Cardiac muscle cell (in vitro differentiated cells and primary cell): Measurements from ENCODE around the gene CORO7. TPM values are rescaled to one million over a fixed set of nuclear protein-coding genes. Genes with fewer than 3 reads are reported as not detected.

Experiments
- DNase-seq, 2 donors: peaks; one replicate each; pipeline versions ENCODE4 v3.0.0 to v3.0.0-alpha.2; 2010 to 2017; ENCODE audit warnings: low read depth in 1 of 2, low spot score in 1 of 2
- H3K27ac ChIP-seq: fragments of 200-600 bp; sonication (generic); 2 replicates; pipeline ENCODE4 v1.5.1; 2016
- H3K27me3 ChIP-seq: fragments of 200-600 bp; sonication (generic); 2 replicates; pipeline ENCODE4 v1.6.0; 2016; ENCODE audit warnings: control low read depth
- H3K36me3 ChIP-seq: fragments of 200-600 bp; sonication (generic); 2 replicates; pipeline ENCODE4 v1.5.1; 2016; ENCODE audit warnings: control low read depth
- H3K4me1 ChIP-seq: fragments of 200-600 bp; sonication (generic); 2 replicates; pipeline ENCODE4 v1.8.1; 2017; ENCODE audit warnings: low read depth, mild to moderate bottlenecking, mixed run types
- H3K4me3 ChIP-seq: fragments of 200-600 bp; sonication (generic); 2 replicates; pipeline ENCODE4 v1.5.1; 2016; ENCODE audit warnings: mild to moderate bottlenecking
- H3K9me3 ChIP-seq: fragments of 200-600 bp; sonication (generic); 2 replicates; pipeline ENCODE4 v1.5.1; 2017; ENCODE audit warnings: low read depth, mild to moderate bottlenecking, control low read depth
- polyA plus RNA-seq: library from polyadenylated mRNA; unstranded; fragments of >200 nt; fragmentation: Nextera tagmentation; extraction: Ambion mirVana; gene quantifications from 2 replicates; pipeline ENCODE4 v1.2.1, GENCODE V29; 2016
- total RNA-seq: library from RNA; depleted of rRNA; stranded (reverse); fragments of >200 nt; gene quantifications from 2 replicates; pipeline ENCODE4 v1.2.3, GENCODE V29; 2016
- TF ChIP-seq, protein P1 (sequence below): IDR thresholded peaks from 2 replicates; pipeline ENCODE4 v1.5.1; 2012; ENCODE audit warnings: low read depth, mild to moderate bottlenecking, low read length

Gene CORO7
- total and polyA plus RNA-seq, 2 experiments from 2014 or later: 62.1 to 66.5 TPM

GRCh38 chr16:4358831-4359561 lies 57.4 kb downstream of the CORO7 start:
- no peak overlapping the region for H3K27ac ChIP-seq
- no peaks in the 10 kb centered on the region for H3K4me1 ChIP-seq
- TF ChIP-seq, protein P1, sequence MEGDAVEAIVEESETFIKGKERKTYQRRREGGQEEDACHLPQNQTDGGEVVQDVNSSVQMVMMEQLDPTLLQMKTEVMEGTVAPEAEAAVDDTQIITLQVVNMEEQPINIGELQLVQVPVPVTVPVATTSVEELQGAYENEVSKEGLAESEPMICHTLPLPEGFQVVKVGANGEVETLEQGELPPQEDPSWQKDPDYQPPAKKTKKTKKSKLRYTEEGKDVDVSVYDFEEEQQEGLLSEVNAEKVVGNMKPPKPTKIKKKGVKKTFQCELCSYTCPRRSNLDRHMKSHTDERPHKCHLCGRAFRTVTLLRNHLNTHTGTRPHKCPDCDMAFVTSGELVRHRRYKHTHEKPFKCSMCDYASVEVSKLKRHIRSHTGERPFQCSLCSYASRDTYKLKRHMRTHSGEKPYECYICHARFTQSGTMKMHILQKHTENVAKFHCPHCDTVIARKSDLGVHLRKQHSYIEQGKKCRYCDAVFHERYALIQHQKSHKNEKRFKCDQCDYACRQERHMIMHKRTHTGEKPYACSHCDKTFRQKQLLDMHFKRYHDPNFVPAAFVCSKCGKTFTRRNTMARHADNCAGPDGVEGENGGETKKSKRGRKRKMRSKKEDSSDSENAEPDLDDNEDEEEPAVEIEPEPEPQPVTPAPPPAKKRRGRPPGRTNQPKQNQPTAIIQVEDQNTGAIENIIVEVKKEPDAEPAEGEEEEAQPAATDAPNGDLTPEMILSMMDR: peak; percentile 95
- peak; percentile 58 to 79 for DNase-seq
- no peaks in the 10 kb centered on the region for H3K36me3 ChIP-seq
- H3K4me3 ChIP-seq: no peak overlapping the region
- H3K9me3 ChIP-seq: no peaks in the 10 kb centered on the region
- no peaks in the 10 kb centered on the region for H3K27me3 ChIP-seq

DNA sequence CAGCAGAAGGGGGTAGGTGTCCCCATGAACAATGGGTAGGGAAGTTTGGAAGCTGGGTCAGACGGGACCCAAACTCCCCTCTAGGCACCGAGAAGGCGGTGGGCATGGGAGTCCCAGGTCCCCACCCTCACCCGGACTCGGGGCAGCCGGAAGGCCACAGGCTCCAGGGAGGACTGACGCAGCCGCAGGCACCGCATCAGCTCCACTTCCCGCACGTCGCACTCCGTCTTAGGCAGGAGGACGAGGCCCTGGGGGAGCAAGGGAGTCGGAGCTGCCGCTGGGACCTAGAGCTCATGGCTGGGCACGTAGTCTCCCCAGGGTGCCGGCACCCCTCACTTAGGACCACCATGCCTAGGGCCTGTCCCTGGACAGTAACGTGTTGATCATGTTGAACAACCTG lies 58.2 kb downstream of the CORO7 start:
- no peak overlapping the region for H3K27ac ChIP-seq
- H3K4me1 ChIP-seq: no peaks in the 10 kb centered on the region
- H3K27me3 ChIP-seq: no peaks in the 10 kb centered on the region
- no peaks in the 10 kb centered on the region for H3K36me3 ChIP-seq
- TF ChIP-seq, protein P1: no peak
- H3K9me3 ChIP-seq: no peaks in the 10 kb centered on the region
- no peak overlapping the region for H3K4me3 ChIP-seq
- DNase-seq: no peak

DNA sequence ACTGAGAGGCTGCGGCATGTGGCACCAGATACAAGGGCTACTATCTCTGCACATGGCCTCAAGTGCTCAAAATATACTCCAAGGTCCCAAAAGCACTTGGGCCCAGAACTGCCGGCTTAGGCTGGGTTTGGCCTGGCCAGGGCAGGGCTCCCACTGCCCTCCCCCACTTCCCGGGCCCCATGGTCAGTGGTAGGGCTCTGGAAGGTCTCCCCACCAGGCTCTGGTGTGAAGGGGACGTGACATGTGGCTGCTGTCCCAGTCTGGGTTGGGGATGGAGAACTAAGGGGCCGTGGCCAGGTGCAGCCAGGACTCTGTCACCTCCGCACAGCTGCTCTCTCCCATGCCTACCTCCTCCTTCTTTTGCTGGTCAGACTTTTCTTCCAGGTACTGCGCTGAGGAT lies 59.6 kb downstream of the CORO7 start:
- TF ChIP-seq, protein P1: no peak

DNA sequence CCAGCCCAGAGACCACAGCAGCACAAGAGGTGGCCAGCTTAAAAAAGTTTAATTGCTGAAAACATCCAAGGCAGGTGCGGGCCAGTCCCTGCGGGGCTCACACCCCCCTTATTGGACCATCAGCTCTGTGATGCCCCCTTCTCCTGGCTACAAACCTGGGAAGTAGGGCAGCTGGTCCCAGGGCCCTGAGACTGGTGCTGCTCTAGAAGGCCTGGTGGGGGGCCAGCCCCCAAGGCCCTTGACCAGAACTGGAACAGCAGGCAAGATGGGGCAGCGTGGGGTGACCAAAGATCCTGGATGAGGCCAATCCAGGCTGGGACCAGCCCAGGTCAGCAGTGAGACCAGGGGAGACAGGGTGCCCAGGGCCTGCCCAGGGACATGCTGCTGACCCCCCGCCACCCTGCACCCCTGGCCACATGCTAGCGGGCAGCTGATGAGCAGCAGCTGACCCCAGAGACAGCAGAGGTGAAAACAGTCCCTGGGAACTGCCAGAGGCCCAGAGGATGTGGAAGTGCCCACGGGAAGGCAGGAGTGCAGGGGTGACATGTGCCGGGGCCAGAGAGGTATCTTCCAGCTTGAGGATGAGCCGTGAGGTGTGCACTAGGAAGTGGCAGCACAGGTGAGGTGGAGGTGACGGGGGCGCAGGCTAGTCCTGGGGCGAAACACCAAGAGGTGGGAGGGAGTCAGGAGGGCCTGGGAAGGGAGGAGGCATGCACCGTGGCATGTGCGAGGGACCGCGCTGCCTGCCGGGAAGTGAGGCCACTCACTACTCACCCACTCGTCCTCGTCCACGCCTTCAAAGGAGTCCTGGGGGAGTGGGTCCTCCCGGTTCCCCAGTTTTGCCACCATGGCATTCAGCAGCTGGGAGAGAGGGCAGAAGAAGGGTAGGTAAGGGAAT lies 61.6 kb downstream of the CORO7 start:
- DNase-seq: no peak
- Histone ChIP-seq H3K4me3 (no peak overlapping the region), H3K27ac (no peak overlapping the region), H3K9me3 (no peaks in the 10 kb centered on the region), H3K36me3 (no peaks in the 10 kb centered on the region), H3K27me3 (no peaks in the 10 kb centered on the region), H3K4me1 (peaks cover 6% of the 10 kb centered on the region)
- TF ChIP-seq, protein P1: no peak

More for the DNA sequence above, 59.6 kb downstream of the CORO7 start:
- Histone ChIP-seq H3K27me3 (no peaks in the 10 kb centered on the region), H3K36me3 (no peaks in the 10 kb centered on the region), H3K4me1 (no peaks in the 10 kb centered on the region), H3K27ac (no peak overlapping the region), H3K4me3 (no peak overlapping the region), H3K9me3 (no peaks in the 10 kb centered on the region)
- no peak for DNase-seq

GRCh38 chr16:4353675-4354074 lies 62.7 kb downstream of the CORO7 start:
- Histone ChIP-seq H3K27ac (no peak overlapping the region), H3K36me3 (no peaks in the 10 kb centered on the region), H3K27me3 (no peaks in the 10 kb centered on the region), H3K4me1 (peaks cover 6% of the 10 kb centered on the region), H3K9me3 (no peaks in the 10 kb centered on the region), H3K4me3 (no peak overlapping the region)
- TF ChIP-seq, protein P1: no peak
- no peak for DNase-seq
